OCI-LY1 (cell line): ENCODE data around the gene GNA14.

Experiments
- H2AFZ ChIP-seq: fragments of 200-600 bp; sonication (generic), shearing (Covaris generic); 2 replicates; pipeline ENCODE4 v1.6.0; 2014; ENCODE audit warnings: antibody characterized with exemption, mild to moderate bottlenecking, low read length
- H3F3A ChIP-seq: fragments of 200-600 bp; sonication (generic), shearing (Covaris generic); 2 replicates; pipeline ENCODE4 v1.6.0; 2014; ENCODE audit warnings: mild to moderate bottlenecking, antibody characterized with exemption, low read length, moderate library complexity; ENCODE audit not compliant: insufficient read depth
- H3K27ac ChIP-seq: fragments of 200-600 bp; sonication (generic); 2 replicates; pipeline ENCODE4 v1.5.1; 2014; ENCODE audit warnings: low read length, mixed run types, mild to moderate bottlenecking, low read depth; ENCODE audit not compliant: poor library complexity, severe bottlenecking
- H3K27me3 ChIP-seq: fragments of 200-600 bp; sonication (generic); 2 replicates; pipeline ENCODE4 v1.6.0; 2014; ENCODE audit warnings: antibody characterized with exemption, mild to moderate bottlenecking, low read length, moderate library complexity; ENCODE audit not compliant: insufficient read depth
- H3K36me3 ChIP-seq: fragments of 200-600 bp; sonication (generic); 2 replicates; pipeline ENCODE4 v1.6.1; 2014; ENCODE audit warnings: mild to moderate bottlenecking, antibody characterized with exemption, low read length, moderate library complexity, mixed read lengths; ENCODE audit not compliant: insufficient read depth
- H3K4me1 ChIP-seq: fragments of 200-600 bp; sonication (generic); 2 replicates; pipeline ENCODE4 v1.5.1; 2014; ENCODE audit warnings: mild to moderate bottlenecking, low read length, moderate library complexity; ENCODE audit not compliant: insufficient read depth, severe bottlenecking
- H3K4me2 ChIP-seq: fragments of 200-600 bp; sonication (generic), shearing (Covaris generic); 2 replicates; pipeline ENCODE4 v1.6.1; 2014; ENCODE audit warnings: low read length
- H3K4me3 ChIP-seq: fragments of 200-600 bp; sonication (generic); 2 replicates; pipeline ENCODE4 v1.5.1; 2014; ENCODE audit warnings: low read length, low read depth, mild to moderate bottlenecking, mixed read lengths; ENCODE audit not compliant: poor library complexity, severe bottlenecking
- H3K79me2 ChIP-seq: fragments of 200-600 bp; shearing (Covaris generic); 2 replicates; pipeline ENCODE4 v1.6.1; 2016; ENCODE audit warnings: mixed run types, low read length, mixed read lengths; ENCODE audit not compliant: insufficient read depth
- H3K9ac ChIP-seq: fragments of 200-600 bp; sonication (generic), shearing (Covaris generic); 2 replicates; pipeline ENCODE4 v1.6.1; 2014; ENCODE audit warnings: mild to moderate bottlenecking, low read length, mixed read lengths
- H3K9me2 ChIP-seq: fragments of 200-600 bp; sonication (generic), shearing (Covaris generic); 2 replicates; pipeline ENCODE4 v1.6.1; 2014; ENCODE audit warnings: low read depth, mild to moderate bottlenecking, low read length, mixed read lengths
- H3K9me3 ChIP-seq: fragments of 200-600 bp; shearing (Covaris generic); 2 replicates; pipeline ENCODE4 v1.6.1; 2014; ENCODE audit warnings: low read length, mixed read lengths
- H4K20me1 ChIP-seq: fragments of 200-600 bp; sonication (generic), shearing (Covaris generic); 2 replicates; pipeline ENCODE4 v1.6.0; 2016; ENCODE audit warnings: mild to moderate bottlenecking, low read length; ENCODE audit not compliant: insufficient read depth
- EZH2 ChIP-seq: fragments of 200-600 bp; sonication (generic), shearing (Covaris generic); IDR thresholded peaks from 2 replicates; pipeline ENCODE4 v1.8.0; 2017; ENCODE audit warnings: borderline replicate concordance, mixed run types, mild to moderate bottlenecking, antibody characterized with exemption, low read length, moderate library complexity, mixed read lengths
- TF ChIP-seq, protein P1 (sequence below): fragments of 200-600 bp; sonication (generic), shearing (Covaris generic); IDR thresholded peaks from 2 replicates; pipeline ENCODE4 v1.5.1; 2017; ENCODE audit warnings: mild to moderate bottlenecking, antibody characterized with exemption, low read length, moderate library complexity, mixed read lengths

GNA14 gene

DNA sequence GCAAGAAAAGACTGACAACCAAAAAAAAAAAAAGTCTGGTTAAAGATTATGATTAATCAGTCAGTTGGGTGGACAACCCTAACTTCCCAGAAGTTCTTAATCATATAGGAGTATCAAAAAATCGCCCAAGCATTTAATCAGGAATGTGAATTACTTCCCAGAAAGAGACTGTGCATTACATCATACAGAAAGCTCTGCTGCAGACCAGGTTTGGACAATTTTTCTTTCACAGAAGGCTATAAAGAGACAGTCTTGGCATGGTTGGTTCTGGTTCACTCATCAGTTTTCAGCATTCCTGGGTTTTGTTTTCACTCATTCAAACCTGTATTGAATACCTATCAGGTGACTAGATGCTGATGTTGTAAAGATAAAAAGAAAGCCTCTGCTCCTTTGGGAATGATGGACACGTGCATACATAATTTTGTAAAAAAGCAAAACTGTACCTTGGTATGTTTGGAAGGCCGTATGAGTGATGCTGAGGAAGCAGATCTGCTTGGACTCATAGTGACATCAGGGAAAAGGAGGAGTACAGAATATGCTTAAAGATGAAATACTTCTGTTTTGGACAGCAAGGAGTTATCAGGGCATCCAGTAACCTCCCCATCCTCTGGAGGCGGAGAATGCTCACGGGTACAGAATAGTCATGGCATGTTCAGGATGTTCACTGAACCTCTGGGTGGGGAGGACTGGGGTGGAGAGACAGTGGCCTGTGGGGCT lies 178.4 kb downstream of the GNA14 start:
- Histone ChIP-seq H3K4me2 (no peak overlapping the region), H3K9me3 (no peaks in the 10 kb centered on the region), H3K9ac (no peak overlapping the region), H3K9me2 (no peaks in the 10 kb centered on the region), H3K4me3 (no peak overlapping the region), H2AFZ (no peak overlapping the region), H3K27ac (no peak overlapping the region), H3K79me2 (no peaks in the 10 kb centered on the region), H3K4me1 (no peaks in the 10 kb centered on the region), H3F3A (no peaks in the 10 kb centered on the region), H3K27me3 (no peaks in the 10 kb centered on the region), H3K36me3 (no peaks in the 10 kb centered on the region), H4K20me1 (no peaks in the 10 kb centered on the region)
- TF ChIP-seq, protein P1, sequence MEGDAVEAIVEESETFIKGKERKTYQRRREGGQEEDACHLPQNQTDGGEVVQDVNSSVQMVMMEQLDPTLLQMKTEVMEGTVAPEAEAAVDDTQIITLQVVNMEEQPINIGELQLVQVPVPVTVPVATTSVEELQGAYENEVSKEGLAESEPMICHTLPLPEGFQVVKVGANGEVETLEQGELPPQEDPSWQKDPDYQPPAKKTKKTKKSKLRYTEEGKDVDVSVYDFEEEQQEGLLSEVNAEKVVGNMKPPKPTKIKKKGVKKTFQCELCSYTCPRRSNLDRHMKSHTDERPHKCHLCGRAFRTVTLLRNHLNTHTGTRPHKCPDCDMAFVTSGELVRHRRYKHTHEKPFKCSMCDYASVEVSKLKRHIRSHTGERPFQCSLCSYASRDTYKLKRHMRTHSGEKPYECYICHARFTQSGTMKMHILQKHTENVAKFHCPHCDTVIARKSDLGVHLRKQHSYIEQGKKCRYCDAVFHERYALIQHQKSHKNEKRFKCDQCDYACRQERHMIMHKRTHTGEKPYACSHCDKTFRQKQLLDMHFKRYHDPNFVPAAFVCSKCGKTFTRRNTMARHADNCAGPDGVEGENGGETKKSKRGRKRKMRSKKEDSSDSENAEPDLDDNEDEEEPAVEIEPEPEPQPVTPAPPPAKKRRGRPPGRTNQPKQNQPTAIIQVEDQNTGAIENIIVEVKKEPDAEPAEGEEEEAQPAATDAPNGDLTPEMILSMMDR, result no peak
- no peak for TF ChIP-seq EZH2

DNA sequence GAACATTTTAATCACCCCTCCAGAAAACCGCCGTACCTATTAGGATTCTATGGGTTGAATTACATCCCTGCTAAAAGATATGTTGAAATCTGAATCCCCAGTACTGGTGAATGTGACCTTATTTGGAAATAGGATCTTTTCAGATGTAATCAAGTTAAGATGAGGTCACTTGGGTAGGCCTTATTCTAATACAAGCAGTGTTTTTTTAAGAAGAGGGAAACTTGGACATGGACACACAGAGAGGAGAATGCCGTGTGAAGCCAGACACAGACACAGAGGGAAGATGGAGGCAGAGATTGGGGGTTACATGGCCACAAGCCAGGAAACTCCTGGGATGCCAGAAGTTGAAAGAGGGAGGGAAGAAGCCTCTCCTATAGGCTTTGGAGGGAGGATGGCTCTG lies 183.5 kb downstream of the GNA14 start:
- Histone ChIP-seq H3K79me2 (no peaks in the 10 kb centered on the region), H3F3A (no peaks in the 10 kb centered on the region), H3K36me3 (no peaks in the 10 kb centered on the region), H2AFZ (no peak overlapping the region), H4K20me1 (no peaks in the 10 kb centered on the region), H3K9me3 (no peaks in the 10 kb centered on the region), H3K9ac (no peak overlapping the region), H3K27ac (no peak overlapping the region), H3K4me1 (no peaks in the 10 kb centered on the region), H3K4me2 (no peak overlapping the region), H3K4me3 (no peak overlapping the region), H3K9me2 (no peaks in the 10 kb centered on the region), H3K27me3 (no peaks in the 10 kb centered on the region)
- TF ChIP-seq, protein P1, result no peak
- TF ChIP-seq EZH2, result no peak

DNA sequence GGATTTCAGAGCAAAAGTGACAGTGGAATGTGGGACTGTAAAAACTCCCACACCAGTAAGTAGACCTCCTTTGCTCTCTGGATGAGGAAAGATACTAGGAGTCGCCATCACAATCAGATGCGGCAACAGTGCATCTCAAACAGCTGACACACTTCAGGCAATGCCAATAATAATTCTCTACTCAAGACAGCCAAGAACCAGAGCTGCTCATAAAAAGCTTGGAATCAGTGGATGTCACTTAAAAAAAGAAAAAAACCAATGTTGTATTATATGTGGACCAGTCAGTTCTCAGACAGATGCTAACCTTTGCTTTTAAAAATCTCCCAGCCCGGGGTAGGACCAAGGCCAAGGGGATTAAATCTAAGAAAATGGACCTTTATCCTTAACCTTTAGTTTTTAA lies 185.0 kb downstream of the GNA14 start:
- Histone ChIP-seq H3K36me3 (no peaks in the 10 kb centered on the region), H3K27ac (no peak overlapping the region), H3K9me3 (no peaks in the 10 kb centered on the region), H3K4me2 (no peak overlapping the region), H3K4me3 (no peak overlapping the region), H2AFZ (no peak overlapping the region), H3K9ac (no peak overlapping the region), H3F3A (no peaks in the 10 kb centered on the region), H3K27me3 (no peaks in the 10 kb centered on the region), H3K9me2 (no peaks in the 10 kb centered on the region), H3K4me1 (no peaks in the 10 kb centered on the region), H3K79me2 (no peaks in the 10 kb centered on the region), H4K20me1 (no peaks in the 10 kb centered on the region)
- no peak for TF ChIP-seq EZH2
- TF ChIP-seq, protein P1, result no peak
